ENCODE results near the gene SLC12A7.

SLC12A7 gene

GRCh38 chr5:1019001-1019905 lies 92.6 kb downstream of the SLC12A7 start:
- ATAC-seq: no peak
- DNase-seq: no peak

- no peak for DNase-seq
- no peak for ATAC-seq
Observed at GRCh38 chr5:1018596-1018995, 93.3 kb downstream of the SLC12A7 start.

- peak; percentile 5 for ATAC-seq
- DNase-seq: no peak
Observed at GRCh38 chr5:1017691-1018455, 94.0 kb downstream of the SLC12A7 start.

- ATAC-seq (no peak), DNase-seq (no peak)
Observed at GRCh38 chr5:1017056-1017455, 94.8 kb downstream of the SLC12A7 start.

DNA sequence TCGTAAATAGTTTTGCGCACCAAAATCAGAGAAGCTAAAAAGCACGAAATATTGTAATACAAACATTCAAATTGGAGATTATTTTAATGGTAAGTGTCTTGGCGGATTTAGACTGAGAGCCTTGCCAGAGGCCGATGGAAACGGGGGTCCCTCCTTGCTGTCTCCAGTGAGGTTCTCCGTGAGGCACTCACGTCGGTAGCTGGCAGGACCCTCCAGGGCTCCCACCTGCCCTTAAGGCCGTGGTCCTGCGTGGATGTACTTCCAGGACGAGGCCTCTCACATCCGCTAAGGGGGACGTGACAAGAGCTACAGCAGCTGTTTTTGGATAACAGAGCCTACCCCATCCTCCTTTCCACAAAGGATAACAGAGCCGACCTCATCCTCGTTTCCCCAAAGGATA lies 95.4 kb downstream of the SLC12A7 start:
- no peak for ATAC-seq
- no peak for DNase-seq

DNA sequence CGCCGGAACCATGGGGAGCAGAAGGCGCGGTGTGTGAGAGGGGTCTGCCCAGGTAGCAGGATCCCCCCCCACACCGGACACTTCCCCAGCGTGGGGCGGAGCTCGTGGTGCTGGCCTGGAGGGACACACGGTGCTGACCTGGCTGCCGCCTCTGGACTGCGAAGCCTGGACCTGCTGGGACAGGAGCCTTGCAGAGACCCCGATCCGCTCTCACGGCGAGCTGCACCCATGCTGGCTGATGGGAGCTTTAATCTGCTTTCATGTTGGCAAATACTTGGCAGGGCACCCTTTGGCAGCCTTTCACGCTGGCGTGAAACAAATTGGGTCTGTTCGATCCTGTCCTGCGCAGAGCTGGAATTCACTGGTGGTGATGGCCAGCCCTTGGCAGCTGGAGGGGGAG lies 95.8 kb downstream of the SLC12A7 start:
- ATAC-seq (no peak), DNase-seq (no peak)

- DNase-seq (no peak), ATAC-seq (no peak)
Observed at GRCh38 chr5:1015507-1015906, 96.4 kb downstream of the SLC12A7 start.

DNA sequence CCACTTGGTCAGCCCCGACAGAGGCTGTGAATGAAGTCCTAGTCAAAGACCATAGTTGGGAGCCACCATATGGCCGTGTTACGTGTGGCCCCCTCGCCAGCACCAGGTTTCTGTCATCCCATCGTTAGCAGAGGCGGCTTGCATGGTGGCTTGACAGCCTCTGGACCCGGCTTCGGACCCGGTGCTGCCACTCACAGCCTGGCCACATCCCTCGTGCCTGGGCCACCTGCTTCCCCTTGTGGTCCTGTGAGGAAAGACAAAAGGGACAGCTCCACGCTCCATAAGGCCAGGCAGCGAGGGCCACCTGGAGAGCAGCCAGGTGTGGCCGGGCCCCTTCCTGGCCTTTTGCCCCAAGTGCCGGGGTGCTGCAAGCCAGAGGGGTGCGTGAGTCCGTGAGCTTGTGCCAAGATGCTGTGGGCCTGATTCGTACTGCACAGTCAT lies 97.1 kb downstream of the SLC12A7 start:
- DNase-seq: no peak
- ATAC-seq: no peak

GRCh38 chr5:1014346-1014745 lies 97.5 kb downstream of the SLC12A7 start:
- ATAC-seq: no peak
- no peak for DNase-seq

DNA sequence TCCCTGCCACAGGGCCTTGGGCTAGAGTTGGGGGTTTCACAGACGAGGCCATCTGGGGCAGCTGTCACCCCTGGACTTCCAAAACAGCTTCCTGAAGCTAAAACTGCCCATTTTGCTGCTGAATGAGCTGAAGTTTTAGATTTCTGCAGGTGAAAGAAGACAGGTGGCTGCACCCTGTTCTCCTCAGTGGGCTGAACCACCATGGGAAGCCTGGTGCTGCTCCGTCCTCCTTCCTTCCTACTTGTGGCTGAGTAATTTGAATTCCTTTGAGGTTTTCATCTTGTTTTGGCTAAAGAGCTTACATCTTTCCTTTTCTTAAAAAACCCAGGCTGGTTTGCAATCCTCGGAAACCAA lies 97.9 kb downstream of the SLC12A7 start:
- DNase-seq: no peak
- ATAC-seq: no peak

DNA sequence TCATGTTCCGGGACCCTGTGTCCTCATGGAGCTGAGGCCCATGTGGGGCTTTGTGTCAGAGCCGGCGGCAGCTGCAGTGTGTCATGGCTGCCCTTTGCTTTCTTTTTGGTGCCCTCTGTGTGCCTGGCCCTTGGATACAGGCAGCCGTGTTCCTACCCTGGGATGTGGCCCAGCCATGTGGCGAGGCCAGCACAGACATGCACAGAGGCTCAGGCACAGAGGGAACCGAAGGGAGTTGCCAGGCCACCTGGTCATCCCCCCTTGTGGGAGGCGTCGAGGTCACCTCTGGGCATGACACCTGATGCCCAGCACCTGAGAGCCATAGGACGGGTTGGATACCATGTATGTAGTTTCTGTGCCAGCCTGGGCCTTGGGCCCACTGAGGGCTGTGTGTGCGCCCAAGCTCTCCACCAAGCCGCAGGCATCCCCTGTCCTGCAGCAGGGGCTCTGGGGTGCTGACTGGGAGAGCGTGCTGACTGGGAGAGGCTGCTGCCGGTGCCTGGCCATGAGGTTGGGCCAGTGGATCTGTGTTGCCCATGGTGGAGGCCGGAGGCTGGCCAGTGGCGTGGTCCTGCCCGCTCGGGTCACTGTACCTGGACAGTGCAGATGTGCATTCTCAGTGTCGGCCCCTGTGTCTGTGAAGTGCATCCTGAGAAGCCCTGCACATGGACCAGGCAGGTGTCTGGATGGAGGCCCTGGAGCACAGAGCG lies 98.5 kb downstream of the SLC12A7 start:
- ATAC-seq: no peak
- no peak for DNase-seq

DNA sequence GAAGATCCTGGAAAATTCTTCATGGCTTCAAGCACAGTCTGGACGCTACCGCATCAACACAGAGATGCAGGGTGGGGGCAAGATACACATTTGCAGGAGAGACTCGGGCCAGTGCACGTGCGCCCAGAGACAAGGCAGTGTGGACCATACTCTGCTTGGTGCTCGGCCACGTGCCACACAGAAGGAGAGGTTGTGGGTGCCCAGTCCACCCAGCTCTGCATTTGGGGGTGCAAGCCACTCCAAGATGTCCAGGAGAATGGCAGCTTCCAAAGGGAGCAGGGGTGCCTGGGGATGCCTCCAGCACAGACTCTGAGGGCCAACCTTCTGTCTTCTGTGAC lies 99.0 kb downstream of the SLC12A7 start:
- ATAC-seq: no peak
- DNase-seq: no peak

DNA sequence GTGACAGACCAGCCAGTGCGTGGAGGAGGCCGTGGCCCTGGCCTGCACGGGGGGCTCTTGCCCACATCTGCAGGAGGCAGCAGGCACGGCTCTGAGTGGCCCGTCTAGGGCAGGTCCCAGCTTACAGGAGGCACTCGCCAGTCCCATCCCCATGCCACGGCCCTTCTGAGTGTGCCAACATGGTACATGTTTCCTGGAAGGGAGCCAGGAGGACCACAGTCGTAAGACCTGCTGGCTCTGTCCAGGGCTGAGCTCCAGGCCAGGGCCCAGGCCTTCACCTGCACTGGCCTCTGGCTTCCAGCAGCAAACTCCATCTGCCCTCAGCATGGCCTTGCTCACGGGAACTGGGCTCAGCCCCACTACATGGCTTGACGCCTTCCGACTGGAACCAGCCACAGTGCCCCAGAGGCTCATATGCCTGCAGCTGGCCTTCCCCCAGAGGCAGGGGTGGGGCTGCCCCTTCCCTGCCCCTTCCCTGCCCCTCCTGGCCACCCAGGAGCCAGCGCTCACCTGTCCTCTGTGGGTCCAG lies 99.5 kb downstream of the SLC12A7 start:
- no peak for ATAC-seq
- no peak for DNase-seq

DNA sequence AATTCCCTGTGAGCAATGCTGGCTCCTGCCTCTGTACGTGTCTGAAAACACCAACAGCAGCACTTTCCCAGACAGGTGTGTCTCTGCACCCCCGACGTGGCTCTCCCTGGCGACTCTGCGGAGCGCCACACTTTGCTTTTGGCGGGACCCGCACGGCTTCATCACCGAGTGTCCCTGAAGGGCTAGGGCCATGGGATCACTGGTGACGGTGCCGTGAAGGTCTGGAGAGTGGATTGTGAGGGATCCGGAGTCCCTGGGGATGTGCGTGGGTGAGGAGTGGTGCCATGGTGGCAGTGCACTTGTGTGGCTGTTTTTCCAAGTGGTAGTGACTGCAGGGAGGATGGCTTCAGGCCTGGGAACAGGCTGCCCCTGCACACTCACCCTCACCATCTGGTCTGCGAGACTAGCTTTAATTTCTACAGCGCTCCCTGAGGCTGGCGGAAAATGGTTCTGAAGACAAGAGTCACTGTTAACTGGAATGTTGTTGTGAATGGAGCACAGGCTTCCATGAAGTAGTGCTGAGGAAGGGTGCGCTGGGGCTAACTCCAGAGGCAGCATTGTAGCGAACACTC lies 100.0 kb downstream of the SLC12A7 start:
- ATAC-seq (no peak), DNase-seq (no peak)

- DNase-seq (peak; percentile 67), ATAC-seq (no peak)
Observed at GRCh38 chr5:1011226-1011631, 100.6 kb downstream of the SLC12A7 start.

DNA sequence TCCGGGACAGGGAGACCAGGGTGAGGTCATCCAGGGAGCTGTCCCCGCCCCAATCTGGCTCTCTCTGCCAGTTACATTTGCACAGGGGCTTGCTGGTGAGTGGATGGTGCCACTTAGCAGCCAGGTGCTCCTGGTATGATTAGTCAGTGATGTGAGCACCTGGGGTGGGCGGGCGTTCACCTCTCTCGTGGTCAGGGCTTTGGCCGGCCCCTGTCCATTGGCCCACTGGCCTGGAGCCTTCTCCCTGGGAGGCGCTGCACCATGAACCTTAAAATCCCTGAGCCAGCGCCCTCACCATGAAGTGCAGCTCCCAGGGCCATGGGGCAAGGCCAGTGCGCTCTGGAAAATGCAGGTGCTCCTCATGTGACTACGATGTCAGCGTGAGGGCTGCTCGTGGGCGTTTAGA lies 101.2 kb downstream of the SLC12A7 start:
- ATAC-seq (no peak), DNase-seq (no peak)

- no peak for ATAC-seq
- DNase-seq: no peak
Observed at GRCh38 chr5:1010181-1010510, 101.7 kb downstream of the SLC12A7 start.

GRCh38 chr5:1009359-1010180 lies 102.3 kb downstream of the SLC12A7 start:
- DNase-seq: no peak
- ATAC-seq: no peak

DNA sequence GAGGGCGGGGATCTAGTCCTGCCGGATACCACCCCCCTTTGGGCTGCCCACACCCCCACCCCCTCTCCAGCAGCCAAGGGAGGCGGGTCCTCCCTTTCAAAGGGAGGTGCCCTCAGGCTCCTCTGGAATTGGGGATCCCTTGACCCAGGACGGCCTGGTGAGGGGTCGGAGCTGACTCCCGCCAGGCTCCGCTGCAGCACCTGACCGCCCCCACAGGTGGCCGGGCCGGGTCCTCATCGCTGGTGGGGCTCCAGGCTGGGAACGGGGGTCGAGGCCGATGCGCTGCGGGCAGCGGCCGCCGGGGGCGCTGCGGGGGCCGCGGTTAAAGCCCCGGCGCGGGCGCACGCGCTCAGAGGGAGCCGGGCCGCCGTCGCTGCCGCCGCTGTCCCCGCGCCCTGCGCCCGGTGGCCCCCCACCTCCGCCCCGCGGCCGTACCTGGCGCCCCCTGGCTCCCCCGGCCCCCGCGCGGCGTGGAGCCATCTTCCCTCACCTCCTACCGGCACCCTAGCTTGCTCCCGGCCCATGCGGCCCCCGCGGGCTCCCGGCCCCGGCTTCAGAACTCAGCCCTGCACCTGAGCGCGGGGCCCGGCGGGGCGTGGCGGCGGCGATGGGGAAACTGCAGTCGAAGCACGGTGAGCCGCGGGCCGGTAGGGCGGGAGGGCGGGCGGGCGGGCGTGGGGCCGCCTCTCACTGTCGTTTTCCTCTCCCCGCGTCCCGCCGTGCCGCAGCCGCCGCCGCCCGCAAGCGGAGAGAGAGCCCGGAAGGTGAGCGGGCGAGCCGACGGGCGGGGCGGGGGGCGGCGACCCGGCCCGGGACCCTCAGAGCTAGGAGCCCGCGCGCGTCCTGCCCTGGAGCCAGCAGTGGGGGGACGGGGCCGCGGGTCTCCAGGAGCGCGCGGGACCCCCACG lies 103.2 kb downstream of the SLC12A7 start, which contains the start of gene NKD2:
TSS of gene NKD2 (plus strand) at position 352 of the 908 bp plus-strand sequence. CDS start at position 608, 256 bp downstream.
- DNase-seq (peak; percentile 66), ATAC-seq (peak; percentile 48)

All from stimulated activated naive CD8-positive, alpha-beta T cell treated with anti-CD3 and anti-CD28 coated beads, Interleukin-15, Interleukin-2, amounts not matched to agents 100 U/mL and 50 U/mL, for 24 hours (primary cell).